HepG2 (cell line): ENCODE results near the gene RAMP1. TPM values are rescaled to one million over a fixed set of nuclear protein-coding genes. Genes with fewer than 3 reads are reported as not detected.

Source experiments
- ATAC-seq: fragments of 200-7000 bp; cut with Tn5 transposase; 3 replicates; pipeline ENCODE4 v1.9.1; 2020; ENCODE audit warnings: mild to moderate bottlenecking, moderate library complexity
- BruUV-seq: library from RNA; stranded (reverse); fragments of 400-500 nt; replicated peaks from 2 replicates; lab custom pipeline; 2021; lab: Mats Ljungman, UMichigan
- CTCF ChIA-PET: fragments of 300-600 bp; formaldehyde crosslinking; extraction: SDS; loops from one replicate; lab custom pipeline; 2021; ENCODE audit warnings: low total read pairs, inconsistent platforms, low intra/inter-chr PET ratio; lab: Yijun Ruan, JAX
- POLR2A ChIA-PET: fragments of 350-600 bp; sonication (Branson Sonifier 250); formaldehyde crosslinking; loops from one replicate; lab custom pipeline; 2020; ENCODE audit warnings: antibody characterized with exemption, inconsistent platforms; lab: Yijun Ruan, JAX
- DNase-seq: peaks from one replicate; pipeline ENCODE4 v3.0.0-alpha.2; 2015; ENCODE audit warnings: low spot score
- FAIRE-seq: peaks from 3 replicates; lab custom pipeline; 2011; peaks lifted over from hg19 to GRCh38; lab: Jason Lieb, UNC
- H2AFZ ChIP-seq: one replicate; pipeline ENCODE4 v1.6.1; 2011; ENCODE audit warnings: low read length, inconsistent platforms
- H3K27ac ChIP-seq: fragments of 300-600 bp; 3 replicates; pipeline ENCODE4 v1.8.0; 2011; ENCODE audit warnings: mixed run types, mild to moderate bottlenecking, mixed read lengths, low read length, inconsistent platforms; ENCODE audit not compliant: insufficient read depth; ENCODE audit errors: extremely low read length
- H3K27me3 ChIP-seq, 2 experiments: fragments of 200-600 bp in 1 of 2; 2 replicates in 1 of 2; 3 replicates in 1 of 2; pipeline versions ENCODE4 v1.6.0 to v1.8.0; 2011; ENCODE audit warnings: low read length in 2 of 2, mild to moderate bottlenecking in 2 of 2, moderate library complexity in 2 of 2, inconsistent platforms in 1 of 2; ENCODE audit not compliant: insufficient read depth in 2 of 2, control insufficient read depth in 1 of 2
- H3K36me3 ChIP-seq, 2 experiments: fragments of 200-600 bp in 1 of 2; replicated peaks in 1 of 2; 2 replicates in 1 of 2; 3 replicates in 1 of 2; pipeline versions ENCODE4 v1.5.1 to v1.8.0; 2011; ENCODE audit warnings: low read length in 2 of 2, inconsistent platforms in 1 of 2; ENCODE audit not compliant: insufficient read depth in 2 of 2, control insufficient read depth in 1 of 2
- H3K4me1 ChIP-seq: 2 replicates; pipeline ENCODE4 v1.5.1; 2012; ENCODE audit warnings: low read length, inconsistent platforms; ENCODE audit not compliant: insufficient read depth
- H3K4me2 ChIP-seq: 2 replicates; pipeline ENCODE4 v1.6.0; 2011; ENCODE audit warnings: low read depth, low read length, inconsistent platforms
- H3K4me3 ChIP-seq, 3 experiments: fragments of 200-600 bp in 1 of 3; sonication (generic), shearing (Covaris generic) in 1 of 3; replicated peaks in 1 of 3; 2 replicates each; pipeline ENCODE4 v1.5.1; 2011 to 2016; ENCODE audit warnings: low read length in 3 of 3, inconsistent platforms in 2 of 3, low read depth in 2 of 3, mild to moderate bottlenecking in 2 of 3, control low read depth in 1 of 3, mixed read lengths in 1 of 3; ENCODE audit not compliant: insufficient read depth in 1 of 3
- H3K79me2 ChIP-seq: one replicate; pipeline ENCODE4 v1.6.1; 2011; ENCODE audit warnings: low read length, inconsistent platforms; ENCODE audit not compliant: insufficient read depth
- H3K9ac ChIP-seq: 2 replicates; pipeline ENCODE4 v1.6.0; 2011; ENCODE audit warnings: mild to moderate bottlenecking, low read depth, low read length, inconsistent platforms; ENCODE audit not compliant: insufficient read depth
- H3K9me3 ChIP-seq: 2 replicates; pipeline ENCODE4 v1.5.1; 2012; ENCODE audit warnings: mild to moderate bottlenecking, low read length
- H4K20me1 ChIP-seq: 2 replicates; pipeline ENCODE4 v1.6.0; 2011; ENCODE audit warnings: inconsistent platforms, mild to moderate bottlenecking, low read length, moderate library complexity; ENCODE audit not compliant: insufficient read depth
- HOXA3 ChIP-seq: sonication (generic); formaldehyde crosslinking; IDR thresholded peaks from 2 replicates; pipeline ENCODE4 v1.5.0; 2020; ENCODE audit warnings: missing genetic modification reagents
- HOXA9 ChIP-seq: sonication (generic); formaldehyde crosslinking; IDR thresholded peaks from 2 replicates; pipeline ENCODE4 v1.8.1; 2022; ENCODE audit warnings: missing genetic modification reagents, mild to moderate bottlenecking, moderate library complexity, borderline replicate concordance
- MAFF ChIP-seq: IDR thresholded peaks from 2 replicates; pipeline ENCODE4 v1.6.1; 2011; ENCODE audit warnings: low read depth, low read length, improper control_type of control experiment
- MAFK ChIP-seq, 2 experiments: IDR thresholded peaks in 1 of 2; conservative IDR thresholded peaks in 1 of 2; 2 replicates each; pipeline ENCODE4 v1.6.1; 2011; ENCODE audit warnings: improper control_type of control experiment in 2 of 2, low read length in 2 of 2
- ONECUT2 ChIP-seq: sonication (generic); formaldehyde crosslinking; IDR thresholded peaks from 2 replicates; pipeline ENCODE4 v1.4.0; 2020; ENCODE audit warnings: missing genetic modification reagents
- PCBP2 ChIP-seq: fragments of 200-400 bp; formaldehyde crosslinking; optimal IDR thresholded peaks from 2 replicates; pipeline ENCODE3; 2018; ENCODE audit warnings: low read length, low read depth; ENCODE audit not compliant: poor library complexity, severe bottlenecking
- SATB2 ChIP-seq: sonication (generic); formaldehyde crosslinking; IDR thresholded peaks from 2 replicates; pipeline ENCODE4 v1.5.0; 2020; ENCODE audit warnings: missing genetic modification reagents
- SUZ12 ChIP-seq: fragments of 150-350 bp; IDR thresholded peaks from 2 replicates; pipeline ENCODE4 v1.6.1; 2014; ENCODE audit warnings: low read depth, low read length
- TCF7 ChIP-seq: sonication (generic); IDR thresholded peaks from 2 replicates; pipeline ENCODE4 v1.6.1; 2016; ENCODE audit warnings: antibody characterized with exemption, low read depth
- ZKSCAN5 ChIP-seq: sonication (generic); formaldehyde crosslinking; IDR thresholded peaks from 2 replicates; pipeline ENCODE4 v1.5.1; 2020; ENCODE audit warnings: mild to moderate bottlenecking, missing genetic modification reagents
- ZNF253 ChIP-seq: sonication (generic); formaldehyde crosslinking; IDR thresholded peaks from 2 replicates; pipeline ENCODE4 v1.8.0; 2022; ENCODE audit warnings: mild to moderate bottlenecking, missing genetic modification reagents, borderline replicate concordance
- ZNF563 ChIP-seq: sonication (generic); formaldehyde crosslinking; IDR thresholded peaks from 2 replicates; pipeline ENCODE4 v1.8.0; 2022; ENCODE audit warnings: mild to moderate bottlenecking, moderate library complexity, missing genetic modification reagents
- ZNF781 ChIP-seq: sonication (generic); formaldehyde crosslinking; IDR thresholded peaks from 2 replicates; pipeline ENCODE4 v1.5.1; 2020; ENCODE audit warnings: borderline replicate concordance, mild to moderate bottlenecking, missing genetic modification reagents; ENCODE audit errors: not compliant biosample characterization
- ZSCAN9 ChIP-seq: IDR thresholded peaks from 2 replicates; pipeline ENCODE4 v1.6.1; 2016; ENCODE audit warnings: borderline replicate concordance
- ZZZ3 ChIP-seq: sonication (generic); formaldehyde crosslinking; IDR thresholded peaks from 2 replicates; pipeline ENCODE4 v1.4.0; 2020; ENCODE audit warnings: missing genetic modification reagents, mild to moderate bottlenecking, borderline replicate concordance
- WGBS: methylation state at CpG from one replicate; pipeline ENCODE4 v1.1.6; 2017; ENCODE audit warnings: low lambda C conversion rate; 5-methylcytosine and 5-hydroxymethylcytosine counted together
- in situ Hi-C: cut with HindIII; loops from 2 replicates; pipeline ENCODE4 v1.10.0; 2017; ENCODE audit warnings: low pct_unique_long_range_greater_than_20kb; ENCODE audit not compliant: extremely low pct_ligation_motif_present
- intact Hi-C: fragments of 100-400 bp; cut with micrococcal nuclease; formaldehyde crosslinking; loops from one replicate; pipeline ENCODE4 v1.10.0; 2022; ENCODE audit not compliant: unreplicated experiment
- polyA plus RNA-seq, 8 experiments: library from polyadenylated mRNA; depleted of rRNA in 3 of 8; stranded (reverse) in 7 of 8; unstranded in 1 of 8; fragments of >200 nt; fragmentation: Illumina TruSeq in 4 of 8; extraction: Trizol in 4 of 8; gene quantifications; 2 replicates each; pipeline versions ENCODE4 v1.2.1 to v1.2.3, GENCODE V29; 2011 to 2016; ENCODE audit warnings: low read depth in 4 of 8, missing spikeins in 1 of 8, mixed read lengths in 1 of 8; ENCODE audit not compliant: insufficient read depth in 1 of 8
- total RNA-seq, 5 experiments: library from RNA; depleted of rRNA; stranded (reverse); fragments of >200 nt; fragmentation: Illumina TruSeq; extraction: Trizol; gene quantifications; 2 replicates each; pipeline ENCODE4 v1.2.3, GENCODE V29; 2016; ENCODE audit warnings: low read depth in 1 of 5
- TF ChIP-seq, protein P1 (sequence below): sonication (generic); formaldehyde crosslinking; IDR thresholded peaks from 2 replicates; pipeline ENCODE4 v1.5.0; 2020; ENCODE audit warnings: missing genetic modification reagents
- TF ChIP-seq, protein P2 (sequence below): sonication (generic); formaldehyde crosslinking; IDR thresholded peaks from 2 replicates; pipeline ENCODE4 v1.5.1; 2020; ENCODE audit warnings: mild to moderate bottlenecking, moderate library complexity, missing genetic modification reagents

The RAMP1 gene
- total and polyA plus RNA-seq, 2 of the 13 experiments (the other 11 are each of a cell fraction or from before 2014, with no cell fraction given): 0.29 to 0.61 TPM

- TF ChIP-seq ZNF781 (no peak), ZZZ3 (CRISPR knock-in tag) (no peak), TCF7 (no peak), SUZ12 (no peak), PCBP2 (no peak), ONECUT2 (CRISPR knock-in tag) (no peak)
Measured at GRCh38 chr2:237816531-237816930, 42.9 kb upstream of the RAMP1 start (continued).

GRCh38 chr2:237818066-237818473 lies 41.4 kb upstream of the RAMP1 start:
- in situ Hi-C loops: no loop called here

DNA sequence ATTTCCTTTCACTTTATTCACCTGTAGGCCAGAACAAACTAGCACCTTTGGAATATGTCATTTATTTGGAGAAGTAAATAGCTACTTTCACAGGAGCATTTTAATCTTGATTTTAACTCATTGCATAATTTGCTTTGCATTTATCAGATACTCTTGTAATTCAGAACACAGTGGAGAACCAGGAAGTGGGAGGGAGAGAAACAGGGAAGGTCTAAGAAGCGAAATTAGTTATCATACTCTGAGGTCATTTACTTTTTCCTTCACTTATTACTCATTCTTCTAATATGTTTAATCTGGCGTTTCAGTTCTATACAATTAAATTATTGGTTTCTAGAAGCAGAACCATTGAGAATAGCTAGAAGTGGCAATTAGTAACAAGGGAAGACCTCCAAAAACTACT lies 40.2 kb upstream of the RAMP1 start:
- DNase-seq: no peak
- Histone ChIP-seq H4K20me1 (no peaks in the 10 kb centered on the region), H3K27ac (no peak overlapping the region), H3K79me2 (no peaks in the 10 kb centered on the region), H3K4me2 (no peak overlapping the region), H2AFZ (no peak overlapping the region), H3K9me3 (no peaks in the 10 kb centered on the region), H3K4me1 (no peaks in the 10 kb centered on the region), H3K27me3 (peaks cover 0 to 4% of the 10 kb centered on the region in 2 experiments; a peak in 1 of 5 replicates), H3K36me3 (no peaks in the 10 kb centered on the region), H3K4me3 (no peak overlapping the region), H3K9ac (no peak overlapping the region)
- no peak for ATAC-seq
- CTCF ChIA-PET: no interaction called here
- in situ Hi-C loops: no loop called here
- POLR2A ChIA-PET: no interaction called here
- BruUV-seq: no TSS peak
- 2% methylated on average over 2 of the region's 2 CpGs for WGBS
- FAIRE-seq: no peak
- intact Hi-C loops: no loop called here
- TF ChIP-seq, protein P1, sequence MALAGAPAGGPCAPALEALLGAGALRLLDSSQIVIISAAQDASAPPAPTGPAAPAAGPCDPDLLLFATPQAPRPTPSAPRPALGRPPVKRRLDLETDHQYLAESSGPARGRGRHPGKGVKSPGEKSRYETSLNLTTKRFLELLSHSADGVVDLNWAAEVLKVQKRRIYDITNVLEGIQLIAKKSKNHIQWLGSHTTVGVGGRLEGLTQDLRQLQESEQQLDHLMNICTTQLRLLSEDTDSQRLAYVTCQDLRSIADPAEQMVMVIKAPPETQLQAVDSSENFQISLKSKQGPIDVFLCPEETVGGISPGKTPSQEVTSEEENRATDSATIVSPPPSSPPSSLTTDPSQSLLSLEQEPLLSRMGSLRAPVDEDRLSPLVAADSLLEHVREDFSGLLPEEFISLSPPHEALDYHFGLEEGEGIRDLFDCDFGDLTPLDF: no peak
- TF ChIP-seq ZSCAN9 (CRISPR knock-in tag) (no peak), ZNF253 (no peak), ZKSCAN5 (CRISPR knock-in tag) (no peak), HOXA9 (CRISPR knock-in tag) (no peak), ZNF563 (CRISPR knock-in tag) (no peak), HOXA3 (no peak)
- TF ChIP-seq, protein P2, sequence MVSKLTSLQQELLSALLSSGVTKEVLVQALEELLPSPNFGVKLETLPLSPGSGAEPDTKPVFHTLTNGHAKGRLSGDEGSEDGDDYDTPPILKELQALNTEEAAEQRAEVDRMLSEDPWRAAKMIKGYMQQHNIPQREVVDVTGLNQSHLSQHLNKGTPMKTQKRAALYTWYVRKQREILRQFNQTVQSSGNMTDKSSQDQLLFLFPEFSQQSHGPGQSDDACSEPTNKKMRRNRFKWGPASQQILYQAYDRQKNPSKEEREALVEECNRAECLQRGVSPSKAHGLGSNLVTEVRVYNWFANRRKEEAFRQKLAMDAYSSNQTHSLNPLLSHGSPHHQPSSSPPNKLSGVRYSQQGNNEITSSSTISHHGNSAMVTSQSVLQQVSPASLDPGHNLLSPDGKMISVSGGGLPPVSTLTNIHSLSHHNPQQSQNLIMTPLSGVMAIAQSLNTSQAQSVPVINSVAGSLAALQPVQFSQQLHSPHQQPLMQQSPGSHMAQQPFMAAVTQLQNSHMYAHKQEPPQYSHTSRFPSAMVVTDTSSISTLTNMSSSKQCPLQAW: no peak

More at GRCh38 chr2:237818066-237818473, 41.4 kb upstream of the RAMP1 start:
- Histone ChIP-seq H3K4me3 (no peak overlapping the region), H3K27ac (no peak overlapping the region), H3K9ac (no peak overlapping the region), H3K4me1 (no peaks in the 10 kb centered on the region), H3K4me2 (no peak overlapping the region), H2AFZ (no peak overlapping the region), H3K9me3 (no peaks in the 10 kb centered on the region), H3K79me2 (no peaks in the 10 kb centered on the region), H4K20me1 (no peaks in the 10 kb centered on the region), H3K27me3 (0 out of 5 replicates have a peak, but pooled peaks cover 0 to 4% of the 10 kb centered on the region in 2 experiments), H3K36me3 (no peaks in the 10 kb centered on the region)
- intact Hi-C loops: no loop called here
- WGBS: 7% methylated on average over 5 of the region's 5 CpGs
- BruUV-seq: no TSS peak
- no peak for ATAC-seq
- peak; percentile 78 to 86 for TF ChIP-seq MAFK (conservative IDR thresholded peaks at IDR 0.05 in 1 of 2, IDR thresholded peaks at IDR 0.05 in 1 of 2; ENCODE audit: low read length in 2 of 2)
- TF ChIP-seq SATB2 (CRISPR knock-in tag): no peak
- TF ChIP-seq MAFF: peak; percentile 83
- ChIA-PET POLR2A (no interaction called here), CTCF (no interaction called here)
- no peak for DNase-seq
- FAIRE-seq: no peak
